GM12872 (cell line): ENCODE measurements around the gene CNGB1.

Source experiments
- TF ChIP-seq, protein P1 (sequence below): IDR thresholded peaks from 3 replicates; pipeline ENCODE4 v1.5.1; 2011; ENCODE audit warnings: low read depth, mild to moderate bottlenecking, low read length, moderate library complexity; ENCODE audit not compliant: insufficient read depth

Gene CNGB1

GRCh38 chr16:57883953-57884654 lies 86.8 kb downstream of the CNGB1 start:
- TF ChIP-seq, protein P1, sequence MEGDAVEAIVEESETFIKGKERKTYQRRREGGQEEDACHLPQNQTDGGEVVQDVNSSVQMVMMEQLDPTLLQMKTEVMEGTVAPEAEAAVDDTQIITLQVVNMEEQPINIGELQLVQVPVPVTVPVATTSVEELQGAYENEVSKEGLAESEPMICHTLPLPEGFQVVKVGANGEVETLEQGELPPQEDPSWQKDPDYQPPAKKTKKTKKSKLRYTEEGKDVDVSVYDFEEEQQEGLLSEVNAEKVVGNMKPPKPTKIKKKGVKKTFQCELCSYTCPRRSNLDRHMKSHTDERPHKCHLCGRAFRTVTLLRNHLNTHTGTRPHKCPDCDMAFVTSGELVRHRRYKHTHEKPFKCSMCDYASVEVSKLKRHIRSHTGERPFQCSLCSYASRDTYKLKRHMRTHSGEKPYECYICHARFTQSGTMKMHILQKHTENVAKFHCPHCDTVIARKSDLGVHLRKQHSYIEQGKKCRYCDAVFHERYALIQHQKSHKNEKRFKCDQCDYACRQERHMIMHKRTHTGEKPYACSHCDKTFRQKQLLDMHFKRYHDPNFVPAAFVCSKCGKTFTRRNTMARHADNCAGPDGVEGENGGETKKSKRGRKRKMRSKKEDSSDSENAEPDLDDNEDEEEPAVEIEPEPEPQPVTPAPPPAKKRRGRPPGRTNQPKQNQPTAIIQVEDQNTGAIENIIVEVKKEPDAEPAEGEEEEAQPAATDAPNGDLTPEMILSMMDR: no peak

DNA sequence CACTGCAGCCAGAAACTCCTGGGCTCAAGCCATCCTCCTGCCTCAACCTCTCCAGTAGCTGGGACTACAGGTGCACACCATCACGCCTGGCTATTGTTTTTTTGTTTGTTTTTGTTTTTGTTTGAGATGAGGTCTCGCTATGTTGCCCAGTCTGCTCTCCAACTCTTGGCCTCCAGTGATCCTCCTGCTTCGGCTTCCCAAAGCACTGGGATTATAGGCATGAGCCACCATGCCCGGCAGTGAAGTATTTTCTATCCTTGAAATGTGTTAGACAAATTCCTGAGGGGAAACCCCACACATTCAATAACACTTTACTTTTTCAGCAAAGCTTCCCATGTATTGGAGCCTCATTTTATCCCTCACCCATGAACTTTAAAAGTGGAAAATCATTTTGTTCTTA lies 87.4 kb downstream of the CNGB1 start:
- TF ChIP-seq, protein P1: no peak

DNA sequence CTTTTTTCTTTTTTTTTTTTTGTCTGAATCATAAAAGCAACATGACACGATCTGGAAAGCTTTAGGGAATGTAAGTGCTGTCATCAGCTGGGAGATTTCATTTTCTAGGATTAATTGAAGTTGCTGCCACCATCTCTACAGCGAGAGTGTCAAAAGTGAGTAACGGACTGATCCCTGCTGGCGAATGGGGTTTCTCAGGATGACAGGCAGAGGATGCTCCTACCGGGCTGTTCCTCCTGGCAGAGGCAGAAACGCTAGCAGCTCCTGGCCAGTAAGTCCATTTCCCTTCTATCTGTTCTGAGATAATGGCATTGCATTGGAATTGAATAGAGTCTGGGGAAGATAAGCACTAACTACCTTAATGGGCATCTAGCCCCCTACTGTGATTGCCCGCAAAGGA lies 88.1 kb downstream of the CNGB1 start:
- TF ChIP-seq, protein P1: no peak

- TF ChIP-seq, protein P1: no peak
These were observed 88.7 kb downstream of the CNGB1 start for GRCh38 chr16:57882206-57882605.

GRCh38 chr16:57878586-57878985 lies 92.3 kb downstream of the CNGB1 start:
- TF ChIP-seq, protein P1: no peak

GRCh38 chr16:57876210-57876609 lies 94.7 kb downstream of the CNGB1 start:
- TF ChIP-seq, protein P1: no peak

GRCh38 chr16:57875347-57875746 lies 95.6 kb downstream of the CNGB1 start:
- TF ChIP-seq, protein P1: no peak
